GM18858 (cell line): ENCODE results near the gene CMYA5.
A peak's percentile ranks its signal among the peaks of the same experiment; 100 is the strongest.
"Not testable (repeated sequence)": the region's sequence is repeated elsewhere in the genome, so short reads cannot be mapped to it uniquely, and the experiment has no call there.

Source experiments
- ATAC-seq: cut with Tn5 transposase; IDR thresholded peaks from one replicate; pipeline ENCODE4 v1.9.1; 2021; ENCODE audit not compliant: unreplicated experiment

CMYA5 gene

GRCh38 chr5:79689541-79690466 lies at the start of gene CMYA5:
TSS of gene CMYA5 (plus strand) at chr5:79689836. CDS start at chr5:79689908, 72 bp downstream.
- ATAC-seq, result no peak

GRCh38 chr5:79640571-79641055 lies 49.0 kb upstream of the CMYA5 start:
- ATAC-seq, result no peak

- no peak for ATAC-seq
Measured at GRCh38 chr5:79641414-79641813, 48.2 kb upstream of the CMYA5 start.

GRCh38 chr5:79642210-79642609 lies 47.4 kb upstream of the CMYA5 start:
- ATAC-seq, result no peak

- no peak for ATAC-seq
Measured at GRCh38 chr5:79653843-79654242, 35.8 kb upstream of the CMYA5 start.

- ATAC-seq, result no peak
Measured at GRCh38 chr5:79663212-79663611, 26.4 kb upstream of the CMYA5 start.

- no peak for ATAC-seq
Measured at GRCh38 chr5:79666758-79667157, 22.9 kb upstream of the CMYA5 start.

GRCh38 chr5:79672392-79672791 lies 17.2 kb upstream of the CMYA5 start:
- no peak for ATAC-seq

- not testable (repeated sequence) for ATAC-seq
Measured at GRCh38 chr5:79676354-79676753, 13.3 kb upstream of the CMYA5 start.

- not testable (repeated sequence) for ATAC-seq
Measured at GRCh38 chr5:79682102-79682501, 7.5 kb upstream of the CMYA5 start.

- no peak for ATAC-seq
Measured at GRCh38 chr5:79684782-79685181, 4.9 kb upstream of the CMYA5 start.

GRCh38 chr5:79685627-79686026 lies 4.0 kb upstream of the CMYA5 start:
- ATAC-seq, result no peak

GRCh38 chr5:79686799-79687198 lies 2.8 kb upstream of the CMYA5 start:
- ATAC-seq, result no peak

GRCh38 chr5:79687889-79688288 lies 1.7 kb upstream of the CMYA5 start:
- ATAC-seq, result no peak

- no peak for ATAC-seq
Measured at GRCh38 chr5:79691007-79691406, 1.4 kb downstream of the CMYA5 start.

- ATAC-seq, result no peak
Measured at GRCh38 chr5:79692596-79692995, 3.0 kb downstream of the CMYA5 start.

- ATAC-seq, result no peak
Measured at GRCh38 chr5:79694183-79694582, 4.5 kb downstream of the CMYA5 start.

GRCh38 chr5:79694652-79695051 lies 5.0 kb downstream of the CMYA5 start:
- ATAC-seq, result no peak

- ATAC-seq, result no peak
Measured at GRCh38 chr5:79695526-79695925, 5.9 kb downstream of the CMYA5 start.

GRCh38 chr5:79697222-79698170 lies 7.9 kb downstream of the CMYA5 start:
- ATAC-seq, result no peak

- ATAC-seq, result peak; percentile 82
Measured at GRCh38 chr5:79699763-79700400, 10.2 kb downstream of the CMYA5 start.
